Chondrocyte (in vitro differentiated cells): Measurements from ENCODE around the gene FAAP20. TPM values are rescaled to one million over a fixed set of nuclear protein-coding genes. Genes with fewer than 3 reads are reported as not detected.
A peak's percentile ranks its signal among the peaks of the same experiment; 100 is the strongest.

ENCODE experiments used
- DNase-seq: peaks from one replicate; pipeline ENCODE4 v3.0.0; 2021; ENCODE audit warnings: mixed read lengths, low spot score
- H3K27ac Mint-ChIP-seq: one replicate; pipeline ENCODE4 v1.8.0; 2021; ENCODE audit warnings: mild to moderate bottlenecking, moderate library complexity, mixed read lengths; ENCODE audit not compliant: unreplicated experiment
- H3K27me3 Mint-ChIP-seq: 2 replicates; pipeline ENCODE4 v1.8.0; 2021; ENCODE audit warnings: low read depth, mixed read lengths
- H3K36me3 Mint-ChIP-seq: 2 replicates; pipeline ENCODE4 v1.8.0; 2021; ENCODE audit warnings: low read depth, mixed read lengths
- H3K4me1 Mint-ChIP-seq: 2 replicates; pipeline ENCODE4 v1.8.0; 2021; ENCODE audit warnings: low read depth, mild to moderate bottlenecking, mixed read lengths
- H3K4me3 Mint-ChIP-seq: one replicate; pipeline ENCODE4 v1.8.0; 2021; ENCODE audit warnings: mild to moderate bottlenecking, moderate library complexity, mixed read lengths; ENCODE audit not compliant: unreplicated experiment
- H3K9me3 Mint-ChIP-seq: 2 replicates; pipeline ENCODE4 v1.8.0; 2021; ENCODE audit warnings: low read depth, mixed read lengths
- total RNA-seq: library from RNA; stranded (reverse); gene quantifications from 3 replicates; pipeline ENCODE4 v1.2.1, GENCODE V29; 2021
- TF ChIP-seq, protein P1 (sequence below): fragments of 200-600 bp; sonication (generic); IDR thresholded peaks from 2 replicates; pipeline ENCODE4 v1.5.0; 2021; ENCODE audit warnings: antibody characterized with exemption, mild to moderate bottlenecking, moderate library complexity

FAAP20 gene
- total RNA-seq, 1 donor from 2014 or later: 69.2 TPM

DNA sequence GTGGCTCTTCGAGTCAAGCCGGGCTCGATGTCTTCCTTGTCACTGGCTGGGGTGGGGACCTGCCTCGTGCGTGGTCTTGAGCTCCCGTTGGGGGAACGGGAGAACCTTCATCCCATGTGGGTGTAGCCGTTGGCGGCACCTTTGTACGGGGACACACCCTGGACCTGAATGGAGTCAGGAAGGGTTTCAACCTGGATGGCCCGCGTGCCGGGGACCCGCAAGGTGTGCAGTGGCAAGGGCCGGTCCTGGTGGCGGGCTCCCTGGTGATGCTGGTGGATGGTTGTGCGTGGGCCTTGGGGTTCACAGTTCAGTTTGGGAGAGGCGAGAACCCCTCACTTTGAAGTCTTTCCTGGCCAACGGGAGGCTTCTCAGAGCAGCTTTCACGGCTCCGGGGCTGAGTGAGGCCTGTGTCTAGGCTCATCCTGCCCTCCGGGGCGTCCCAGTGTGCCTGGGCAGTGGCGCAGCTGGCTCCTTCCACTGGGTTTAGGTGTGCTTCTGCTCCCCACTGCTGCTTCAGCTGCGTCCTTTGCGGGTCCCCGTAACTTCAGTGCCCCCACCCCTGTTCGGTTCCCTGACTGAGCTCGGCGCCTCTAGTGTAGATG, 44.9 kb upstream of the FAAP20 start:
- Mint-ChIP-seq H3K4me3 (no peak overlapping the region), H3K27ac (peak overlapping the region; percentile 94), H3K9me3 (no peaks in the 10 kb centered on the region), H3K36me3 (peaks cover 7% of the 10 kb centered on the region), H3K27me3 (no peaks in the 10 kb centered on the region), H3K4me1 (peaks cover 87% of the 10 kb centered on the region)
- TF ChIP-seq, protein P1, sequence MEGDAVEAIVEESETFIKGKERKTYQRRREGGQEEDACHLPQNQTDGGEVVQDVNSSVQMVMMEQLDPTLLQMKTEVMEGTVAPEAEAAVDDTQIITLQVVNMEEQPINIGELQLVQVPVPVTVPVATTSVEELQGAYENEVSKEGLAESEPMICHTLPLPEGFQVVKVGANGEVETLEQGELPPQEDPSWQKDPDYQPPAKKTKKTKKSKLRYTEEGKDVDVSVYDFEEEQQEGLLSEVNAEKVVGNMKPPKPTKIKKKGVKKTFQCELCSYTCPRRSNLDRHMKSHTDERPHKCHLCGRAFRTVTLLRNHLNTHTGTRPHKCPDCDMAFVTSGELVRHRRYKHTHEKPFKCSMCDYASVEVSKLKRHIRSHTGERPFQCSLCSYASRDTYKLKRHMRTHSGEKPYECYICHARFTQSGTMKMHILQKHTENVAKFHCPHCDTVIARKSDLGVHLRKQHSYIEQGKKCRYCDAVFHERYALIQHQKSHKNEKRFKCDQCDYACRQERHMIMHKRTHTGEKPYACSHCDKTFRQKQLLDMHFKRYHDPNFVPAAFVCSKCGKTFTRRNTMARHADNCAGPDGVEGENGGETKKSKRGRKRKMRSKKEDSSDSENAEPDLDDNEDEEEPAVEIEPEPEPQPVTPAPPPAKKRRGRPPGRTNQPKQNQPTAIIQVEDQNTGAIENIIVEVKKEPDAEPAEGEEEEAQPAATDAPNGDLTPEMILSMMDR: no peak
- no peak for DNase-seq

- H3K36me3 Mint-ChIP-seq: peaks cover 7% of the 10 kb centered on the region
- no peak for DNase-seq
- H3K9me3 Mint-ChIP-seq: no peaks in the 10 kb centered on the region
- TF ChIP-seq, protein P1: no peak
- peaks cover 89% of the 10 kb centered on the region for H3K4me1 Mint-ChIP-seq
- no peak overlapping the region for H3K4me3 Mint-ChIP-seq
- no peaks in the 10 kb centered on the region for H3K27me3 Mint-ChIP-seq
- peak overlapping the region; percentile 94 for H3K27ac Mint-ChIP-seq
These were observed 44.4 kb upstream of the FAAP20 start for GRCh38 chr1:2239013-2239370.

DNA sequence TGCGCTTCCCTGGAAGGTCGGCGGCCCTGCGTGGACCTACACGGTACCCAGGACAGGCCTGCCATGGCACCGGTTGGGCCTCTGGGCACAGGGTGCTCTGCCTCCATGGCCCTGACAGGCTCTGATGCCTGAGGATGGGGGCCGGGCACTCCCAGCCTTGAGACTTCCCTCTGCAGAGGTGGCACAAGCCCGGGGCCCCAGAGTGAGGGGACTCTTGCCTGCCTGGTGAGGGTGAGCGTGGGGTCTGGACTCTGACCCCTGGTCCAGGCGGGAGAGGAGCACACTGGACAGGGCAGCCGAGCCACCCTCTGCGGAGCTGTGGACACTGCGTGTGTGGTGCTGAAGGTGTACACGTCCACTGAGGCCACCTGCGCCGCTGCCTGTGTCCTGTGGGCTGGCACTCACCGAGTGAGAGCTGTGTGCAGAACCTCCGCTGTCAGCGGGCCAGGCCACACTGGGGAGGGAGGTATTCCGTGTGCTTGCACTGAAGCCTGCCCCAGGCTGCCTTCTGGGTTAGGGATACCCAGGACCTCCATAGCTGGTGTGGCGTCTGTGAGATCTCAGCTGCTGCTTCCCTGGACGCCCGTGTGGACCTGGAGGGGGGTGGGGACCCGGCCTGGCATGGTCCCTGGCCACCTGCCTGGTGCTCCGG, 43.9 kb upstream of the FAAP20 start:
- peaks cover 89% of the 10 kb centered on the region for H3K4me1 Mint-ChIP-seq
- no peaks in the 10 kb centered on the region for H3K27me3 Mint-ChIP-seq
- H3K9me3 Mint-ChIP-seq: no peaks in the 10 kb centered on the region
- DNase-seq: peak; percentile 90
- no peak overlapping the region for H3K27ac Mint-ChIP-seq
- TF ChIP-seq, protein P1: no peak
- H3K4me3 Mint-ChIP-seq: no peak overlapping the region
- peaks cover 7% of the 10 kb centered on the region for H3K36me3 Mint-ChIP-seq

GRCh38 chr1:2237773-2238172, 43.2 kb upstream of the FAAP20 start:
- Mint-ChIP-seq H3K27me3 (no peaks in the 10 kb centered on the region), H3K27ac (peak overlapping the region; percentile 69), H3K9me3 (no peaks in the 10 kb centered on the region), H3K4me3 (no peak overlapping the region), H3K36me3 (peaks cover 7% of the 10 kb centered on the region), H3K4me1 (peaks cover 88% of the 10 kb centered on the region)
- TF ChIP-seq, protein P1: peak; percentile 39
- no peak for DNase-seq

GRCh38 chr1:2236695-2237677, 42.4 kb upstream of the FAAP20 start:
- Mint-ChIP-seq H3K9me3 (no peaks in the 10 kb centered on the region), H3K4me3 (no peak overlapping the region), H3K36me3 (peaks cover 6% of the 10 kb centered on the region), H3K4me1 (peaks cover 89% of the 10 kb centered on the region), H3K27ac (peak overlapping the region; percentile 69), H3K27me3 (no peaks in the 10 kb centered on the region)
- TF ChIP-seq, protein P1: no peak
- no peak for DNase-seq
